HUES6 (cell line): ENCODE measurements around the gene MLLT6.

Experiments used
- H3K27ac ChIP-seq: 2 replicates; pipeline ENCODE4 v1.7.0; 2013; ENCODE audit warnings: low read depth, mild to moderate bottlenecking, low read length, inconsistent platforms
- H3K27me3 ChIP-seq: 2 replicates; pipeline ENCODE4 v1.6.1; 2013; ENCODE audit warnings: low read length; ENCODE audit not compliant: control insufficient read depth, insufficient read depth
- H3K36me3 ChIP-seq: 2 replicates; pipeline ENCODE4 v1.6.1; 2013; ENCODE audit warnings: low read length; ENCODE audit not compliant: control insufficient read depth, insufficient read depth
- H3K4me1 ChIP-seq: 2 replicates; pipeline ENCODE4 v1.6.1; 2013; ENCODE audit warnings: low read length; ENCODE audit not compliant: control insufficient read depth, insufficient read depth
- H3K4me3 ChIP-seq: 2 replicates; pipeline ENCODE4 v1.5.1; 2013; ENCODE audit warnings: low read depth, low read length
- H3K9ac ChIP-seq: one replicate; pipeline ENCODE4 v1.6.1; 2013; ENCODE audit warnings: mild to moderate bottlenecking, low read length
- H3K9me3 ChIP-seq: 2 replicates; pipeline ENCODE4 v1.6.1; 2013; ENCODE audit warnings: low read depth, low read length; ENCODE audit not compliant: control insufficient read depth, insufficient read depth

Gene MLLT6

DNA sequence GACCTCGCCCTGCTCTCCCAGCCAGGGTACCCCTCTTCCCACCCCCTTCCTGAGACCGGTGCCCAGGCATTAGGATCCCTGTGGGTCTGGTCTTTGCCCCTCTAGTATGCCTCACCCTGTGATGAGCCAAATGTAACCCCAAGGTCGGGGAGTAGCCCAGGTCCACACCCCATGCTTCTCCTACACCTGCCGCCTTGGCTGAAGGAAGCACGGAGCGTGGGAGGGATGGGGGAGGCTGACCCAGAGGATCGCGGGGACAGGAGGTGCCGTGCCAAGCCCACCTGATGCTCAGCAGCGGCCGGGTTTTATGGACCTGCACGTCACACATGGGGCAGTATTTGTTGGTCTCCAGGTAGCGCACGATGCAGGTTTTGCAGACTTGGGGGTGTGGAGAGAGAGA lies 34.2 kb downstream of the MLLT6 start:
- H3K9ac ChIP-seq, result no peak overlapping the region
- H3K4me1 ChIP-seq, result peaks cover 19% of the 10 kb centered on the region
- H3K9me3 ChIP-seq, result no peaks in the 10 kb centered on the region
- no peak overlapping the region for H3K4me3 ChIP-seq
- H3K27me3 ChIP-seq, result no peaks in the 10 kb centered on the region
- no peak overlapping the region for H3K27ac ChIP-seq
- H3K36me3 ChIP-seq, result peaks cover 63% of the 10 kb centered on the region

DNA sequence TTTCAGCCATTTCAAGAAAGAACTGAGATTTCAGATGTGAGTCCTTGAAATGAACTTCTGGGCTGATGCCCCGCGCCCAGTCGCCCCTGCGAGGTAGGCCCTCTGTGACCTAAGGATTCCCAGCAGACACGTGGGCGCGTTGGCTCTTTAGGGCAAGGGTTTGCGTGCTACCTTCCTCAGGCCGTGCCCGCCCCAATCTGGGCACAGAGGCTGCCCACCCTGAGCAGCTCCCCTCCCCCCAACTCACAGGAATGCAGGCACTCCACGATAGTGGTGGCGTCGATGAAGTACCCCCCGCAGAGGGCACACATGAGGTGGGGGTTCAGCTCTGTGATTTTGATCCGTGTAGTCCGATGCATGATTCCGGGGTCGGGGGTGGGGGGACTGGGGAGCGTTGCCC lies 35.0 kb downstream of the MLLT6 start:
- Histone ChIP-seq H3K27me3 (no peaks in the 10 kb centered on the region), H3K27ac (no peak overlapping the region), H3K4me3 (no peak overlapping the region), H3K4me1 (peaks cover 23% of the 10 kb centered on the region), H3K36me3 (peaks cover 59% of the 10 kb centered on the region), H3K9ac (no peak overlapping the region), H3K9me3 (no peaks in the 10 kb centered on the region)

DNA sequence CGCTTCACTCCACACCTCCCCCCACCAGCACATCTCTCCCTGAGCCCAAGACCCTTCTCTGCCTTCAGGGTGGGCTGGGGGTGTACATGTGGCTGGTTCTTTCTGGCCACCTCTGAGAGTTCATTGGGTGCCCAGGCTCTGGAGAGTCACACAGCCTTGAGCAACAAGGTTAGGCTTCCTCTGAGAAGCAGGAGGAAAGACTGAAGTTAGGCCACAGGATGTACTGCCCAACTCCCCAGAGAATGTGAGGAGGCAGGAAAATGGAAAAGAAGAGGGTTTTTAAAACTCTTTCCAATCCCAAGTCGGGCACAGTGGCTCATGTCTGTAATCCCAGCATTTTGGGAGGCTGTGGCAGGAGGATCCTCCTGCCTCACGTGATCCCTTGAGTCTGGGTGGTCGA lies 35.7 kb downstream of the MLLT6 start:
- H3K9ac ChIP-seq, result no peak overlapping the region
- no peak overlapping the region for H3K4me3 ChIP-seq
- H3K36me3 ChIP-seq, result peaks cover 52% of the 10 kb centered on the region
- no peak overlapping the region for H3K27ac ChIP-seq
- H3K27me3 ChIP-seq, result no peaks in the 10 kb centered on the region
- H3K4me1 ChIP-seq, result peaks cover 29% of the 10 kb centered on the region
- no peaks in the 10 kb centered on the region for H3K9me3 ChIP-seq

DNA sequence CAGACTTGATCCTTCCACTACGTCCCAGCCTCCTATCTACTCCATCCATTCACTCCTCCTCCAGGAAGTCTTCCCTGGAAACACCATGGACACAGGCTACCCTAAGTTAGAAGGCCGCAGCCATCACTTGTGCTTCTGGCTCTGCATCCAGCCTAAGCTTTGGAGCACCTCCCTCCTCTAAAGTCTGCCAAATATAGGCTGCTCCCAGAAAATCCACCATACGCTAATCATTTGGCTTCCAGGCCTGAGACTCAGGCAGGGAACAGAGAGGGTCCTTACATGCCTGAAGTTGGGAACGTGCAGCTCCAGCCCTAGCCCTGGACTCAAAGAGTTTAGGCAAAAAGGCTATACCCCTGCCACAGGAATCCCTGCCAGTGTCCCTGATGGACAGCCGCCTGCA lies 36.4 kb downstream of the MLLT6 start:
- no peaks in the 10 kb centered on the region for H3K27me3 ChIP-seq
- H3K27ac ChIP-seq, result no peak overlapping the region
- no peak overlapping the region for H3K4me3 ChIP-seq
- no peaks in the 10 kb centered on the region for H3K9me3 ChIP-seq
- peaks cover 35% of the 10 kb centered on the region for H3K4me1 ChIP-seq
- peaks cover 47% of the 10 kb centered on the region for H3K36me3 ChIP-seq
- H3K9ac ChIP-seq, result no peak overlapping the region

DNA sequence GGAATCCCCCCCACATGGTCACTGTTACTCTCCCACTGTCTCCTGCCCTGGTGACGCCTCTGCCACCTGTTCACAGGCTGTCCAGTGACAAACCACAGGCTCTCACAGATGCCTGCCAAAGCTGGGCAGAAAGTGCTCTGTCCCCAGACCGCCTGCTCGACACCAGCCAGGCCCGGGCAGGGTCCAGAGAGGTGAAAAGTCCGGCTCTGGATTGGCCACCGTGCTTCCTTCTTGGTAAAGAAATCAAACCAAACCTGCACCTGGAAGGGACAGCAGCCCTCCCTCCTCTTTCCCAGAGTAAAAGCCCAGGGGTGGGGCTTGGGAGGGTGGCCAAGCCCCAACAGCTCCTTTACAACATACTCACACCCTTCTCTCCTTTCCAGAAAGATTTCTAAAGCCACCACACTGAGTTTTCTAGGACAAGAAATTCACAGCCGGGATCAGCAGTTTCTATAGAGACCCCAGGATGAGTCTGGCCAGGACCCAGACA lies 36.9 kb downstream of the MLLT6 start:
- Histone ChIP-seq H3K4me3 (no peak overlapping the region), H3K27me3 (no peaks in the 10 kb centered on the region), H3K9ac (no peak overlapping the region), H3K27ac (no peak overlapping the region), H3K4me1 (peaks cover 41% of the 10 kb centered on the region), H3K36me3 (peaks cover 43% of the 10 kb centered on the region), H3K9me3 (no peaks in the 10 kb centered on the region)

DNA sequence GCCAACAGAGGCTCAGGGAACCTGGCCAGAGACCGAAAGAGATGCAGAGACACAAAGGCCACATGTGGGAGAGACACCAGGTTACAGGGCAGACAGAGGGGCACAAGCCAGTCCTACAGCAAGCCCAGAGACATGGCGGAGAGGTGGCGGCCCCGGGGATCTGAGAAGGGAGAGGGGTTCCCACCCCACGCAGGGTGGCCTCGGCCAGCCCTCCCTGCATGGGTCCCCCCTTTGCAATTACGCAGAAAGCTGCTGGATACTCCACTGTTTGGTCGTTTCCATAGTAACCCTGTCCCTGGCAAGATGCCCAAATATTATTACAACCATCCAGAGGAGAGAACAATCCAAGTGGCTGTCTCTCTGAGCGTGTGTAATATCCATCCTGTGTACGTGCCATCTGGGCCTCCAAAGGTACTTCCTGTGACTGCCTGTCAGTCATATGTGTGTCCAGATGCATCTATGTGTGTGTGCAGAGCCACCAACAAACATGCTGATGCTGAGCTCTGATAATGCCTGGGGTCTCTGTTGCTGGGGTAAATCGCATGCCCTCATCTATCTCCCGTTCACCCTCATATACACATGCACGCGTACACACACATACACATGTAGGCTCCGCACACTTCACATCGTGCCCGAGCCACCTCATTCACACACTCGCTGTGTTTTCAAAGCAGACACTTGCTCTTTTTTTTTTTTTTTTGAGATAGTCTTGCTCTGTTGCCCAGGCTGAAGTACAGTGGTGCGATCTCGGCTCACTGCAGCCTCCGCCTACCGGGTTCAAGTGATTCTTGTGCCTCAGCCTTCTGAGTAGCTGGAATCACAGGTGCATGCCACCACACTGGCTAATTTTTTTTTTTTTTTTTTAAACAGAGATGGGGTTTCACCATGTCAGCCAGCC lies 37.6 kb downstream of the MLLT6 start:
- Histone ChIP-seq H3K4me1 (peaks cover 41% of the 10 kb centered on the region), H3K27me3 (no peaks in the 10 kb centered on the region), H3K4me3 (no peak overlapping the region), H3K9ac (no peak overlapping the region), H3K36me3 (peaks cover 38% of the 10 kb centered on the region), H3K27ac (no peak overlapping the region), H3K9me3 (no peaks in the 10 kb centered on the region)

DNA sequence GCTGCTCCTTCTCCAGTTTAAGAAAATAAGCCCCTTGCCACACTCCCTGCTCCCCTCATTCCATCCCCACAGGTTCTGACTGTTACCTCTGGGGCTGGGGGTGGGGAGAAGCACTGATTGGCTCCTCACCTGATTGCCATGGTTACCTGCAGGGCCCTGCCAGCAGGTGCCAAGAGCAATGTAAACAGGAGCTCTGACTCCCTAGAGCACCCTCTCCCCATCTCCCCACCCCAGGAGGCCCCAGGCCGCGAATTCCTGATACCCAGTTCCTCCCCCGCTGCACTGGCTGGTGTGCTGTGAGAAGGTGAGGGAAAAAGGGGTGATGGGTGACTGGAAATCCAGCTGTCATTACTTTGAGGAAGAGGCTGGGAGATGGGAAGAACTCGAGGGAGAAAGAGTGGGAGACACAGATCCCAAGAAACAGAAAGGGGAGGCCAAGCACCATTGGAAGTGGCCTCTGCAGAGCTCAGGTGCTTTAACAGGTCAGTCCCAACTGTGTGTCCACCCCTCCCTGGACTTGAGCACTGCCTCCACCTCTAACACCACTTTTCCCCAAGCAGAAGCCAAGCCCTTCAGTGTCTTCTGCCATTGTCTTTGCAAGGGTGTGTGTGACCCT lies 38.6 kb downstream of the MLLT6 start:
- H3K27ac ChIP-seq, result no peak overlapping the region
- H3K4me3 ChIP-seq, result no peak overlapping the region
- H3K27me3 ChIP-seq, result no peaks in the 10 kb centered on the region
- H3K9ac ChIP-seq, result no peak overlapping the region
- no peaks in the 10 kb centered on the region for H3K9me3 ChIP-seq
- peaks cover 41% of the 10 kb centered on the region for H3K4me1 ChIP-seq
- H3K36me3 ChIP-seq, result peaks cover 29% of the 10 kb centered on the region

DNA sequence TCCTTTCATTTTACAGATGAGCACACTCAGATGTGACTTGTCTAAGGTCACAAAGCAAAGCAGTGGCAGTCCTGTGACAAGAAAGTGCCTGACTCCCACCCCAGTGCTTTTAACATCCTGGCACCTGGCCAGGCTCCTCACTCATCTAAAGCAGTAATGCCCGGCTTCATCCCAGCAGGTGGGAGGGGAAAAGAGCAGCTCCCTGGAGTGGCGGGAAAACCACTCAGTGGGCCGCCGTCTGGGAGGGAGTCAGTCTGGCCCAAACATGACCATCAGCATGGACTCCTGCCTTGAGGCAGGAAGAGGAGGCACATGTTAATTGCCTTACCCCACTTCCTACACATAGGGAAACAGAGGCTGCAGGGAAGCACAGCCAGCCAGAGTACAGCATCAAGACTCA lies 40.5 kb downstream of the MLLT6 start:
- Histone ChIP-seq H3K36me3 (peaks cover 14% of the 10 kb centered on the region), H3K27ac (no peak overlapping the region), H3K9ac (no peak overlapping the region), H3K27me3 (0 out of 2 replicates have a peak, but pooled peaks cover under 1% of the 10 kb centered on the region), H3K4me3 (peak overlapping the region; percentile 96; the same call in 1 of the 2 replicates), H3K9me3 (no peaks in the 10 kb centered on the region), H3K4me1 (peaks cover 41% of the 10 kb centered on the region)

DNA sequence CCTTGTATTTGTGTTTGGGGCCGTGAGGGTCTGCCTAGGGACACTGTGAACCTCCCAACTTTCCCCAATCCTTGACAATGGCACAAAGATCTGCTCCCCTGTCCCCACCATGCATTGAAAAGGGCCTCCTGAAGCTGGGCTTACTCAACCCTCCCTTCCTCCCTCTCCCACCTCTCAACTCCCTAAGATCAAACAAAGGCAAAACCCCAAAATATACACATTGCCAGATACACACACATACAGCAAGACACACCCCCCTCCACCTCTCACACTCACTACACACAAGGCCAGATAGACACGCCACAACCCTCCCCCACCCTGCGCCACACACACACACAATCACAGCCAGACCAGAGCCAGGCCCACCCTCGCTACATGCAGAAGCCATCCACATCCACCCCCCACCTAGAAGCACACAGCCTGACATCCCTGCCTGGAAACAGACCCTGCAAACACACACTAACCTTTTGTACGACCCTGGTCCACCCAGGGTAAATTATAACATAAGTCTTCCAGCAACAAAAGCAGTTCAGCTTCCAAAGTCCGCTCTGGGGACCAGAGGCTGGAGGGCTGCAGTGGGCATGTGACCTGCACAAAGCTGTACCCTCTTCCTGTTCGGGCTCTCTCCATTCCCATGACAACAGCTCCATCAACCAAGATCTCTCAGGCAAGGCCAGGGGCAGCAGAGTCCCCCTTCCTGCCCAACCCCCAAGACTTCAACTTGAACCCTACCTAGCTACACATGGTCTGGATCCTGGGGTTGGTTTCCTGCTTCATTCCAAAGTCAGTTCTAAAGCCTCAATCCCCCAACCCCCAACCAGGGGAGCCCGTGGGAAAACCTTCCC lies 41.2 kb downstream of the MLLT6 start:
- peaks cover 7% of the 10 kb centered on the region for H3K27me3 ChIP-seq
- H3K4me1 ChIP-seq, result peaks cover 44% of the 10 kb centered on the region
- no peaks in the 10 kb centered on the region for H3K9me3 ChIP-seq
- peak overlapping the region; percentile 53; the same call in 1 of the 2 replicates for H3K27ac ChIP-seq
- H3K4me3 ChIP-seq, result peak overlapping the region; percentile 96
- H3K36me3 ChIP-seq, result peaks cover 10% of the 10 kb centered on the region; the same call in 1 of the 2 replicates
- peak overlapping the region; percentile 81 for H3K9ac ChIP-seq

DNA sequence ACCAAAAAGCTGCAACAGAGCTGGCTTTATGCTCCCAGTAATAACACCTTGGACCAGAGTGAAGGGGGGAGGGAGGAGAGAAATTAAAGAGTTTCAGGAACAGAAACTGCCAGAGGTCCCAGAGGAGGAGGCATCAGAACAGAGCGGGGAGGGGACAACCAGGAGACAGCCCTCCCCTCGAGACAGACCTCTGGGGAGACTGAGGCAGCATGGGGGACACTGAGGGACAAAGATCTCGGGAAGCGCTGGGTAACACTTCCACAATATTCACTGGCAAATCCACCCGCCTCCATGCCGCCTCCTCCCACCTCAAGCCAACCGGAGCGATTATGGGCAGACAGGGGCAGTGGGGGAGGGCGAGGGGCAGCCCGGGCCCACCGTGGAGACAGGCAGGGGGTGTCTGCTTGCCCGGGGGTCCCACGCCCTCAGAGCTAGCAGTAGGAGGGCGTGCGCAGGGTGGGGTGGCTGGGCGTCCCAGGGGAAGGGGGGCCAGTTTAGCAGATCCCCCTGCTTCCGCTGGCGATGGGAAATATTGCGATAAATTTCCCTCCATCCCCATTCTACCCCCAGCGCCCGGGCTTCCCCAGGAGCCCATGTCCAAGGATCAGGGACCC lies 41.9 kb downstream of the MLLT6 start:
- H3K4me1 ChIP-seq, result peaks cover 37% of the 10 kb centered on the region
- H3K4me3 ChIP-seq, result peak overlapping the region; percentile 96
- peak overlapping the region; percentile 53; the same call in 1 of the 2 replicates for H3K27ac ChIP-seq
- no peaks in the 10 kb centered on the region for H3K9me3 ChIP-seq
- H3K27me3 ChIP-seq, result peaks cover 8% of the 10 kb centered on the region
- peak overlapping the region; percentile 81 for H3K9ac ChIP-seq
- H3K36me3 ChIP-seq, result peaks cover 4% of the 10 kb centered on the region; the same call in 1 of the 2 replicates
